ENCODE data around the gene INPP4B.

DNA sequence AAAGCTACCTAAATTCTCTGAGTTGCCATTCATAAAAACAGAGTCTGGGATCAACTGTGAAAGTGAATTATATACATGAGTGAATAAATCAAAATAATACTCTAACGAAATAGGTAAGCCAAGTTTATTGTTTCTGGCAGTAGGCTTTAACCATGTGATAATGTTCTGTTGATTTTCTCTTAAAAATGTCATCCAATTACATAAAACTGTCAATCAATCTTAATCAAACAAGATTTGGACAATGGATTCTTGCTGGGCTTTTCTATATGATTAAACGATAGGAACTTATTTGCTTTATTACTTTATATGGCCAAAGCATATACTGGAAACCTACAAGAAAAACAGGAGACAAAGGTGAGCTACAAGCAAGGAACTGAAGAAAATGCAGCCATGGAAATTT lies 148.8 kb downstream of the INPP4B start:
- TF ChIP-seq, protein P1, sequence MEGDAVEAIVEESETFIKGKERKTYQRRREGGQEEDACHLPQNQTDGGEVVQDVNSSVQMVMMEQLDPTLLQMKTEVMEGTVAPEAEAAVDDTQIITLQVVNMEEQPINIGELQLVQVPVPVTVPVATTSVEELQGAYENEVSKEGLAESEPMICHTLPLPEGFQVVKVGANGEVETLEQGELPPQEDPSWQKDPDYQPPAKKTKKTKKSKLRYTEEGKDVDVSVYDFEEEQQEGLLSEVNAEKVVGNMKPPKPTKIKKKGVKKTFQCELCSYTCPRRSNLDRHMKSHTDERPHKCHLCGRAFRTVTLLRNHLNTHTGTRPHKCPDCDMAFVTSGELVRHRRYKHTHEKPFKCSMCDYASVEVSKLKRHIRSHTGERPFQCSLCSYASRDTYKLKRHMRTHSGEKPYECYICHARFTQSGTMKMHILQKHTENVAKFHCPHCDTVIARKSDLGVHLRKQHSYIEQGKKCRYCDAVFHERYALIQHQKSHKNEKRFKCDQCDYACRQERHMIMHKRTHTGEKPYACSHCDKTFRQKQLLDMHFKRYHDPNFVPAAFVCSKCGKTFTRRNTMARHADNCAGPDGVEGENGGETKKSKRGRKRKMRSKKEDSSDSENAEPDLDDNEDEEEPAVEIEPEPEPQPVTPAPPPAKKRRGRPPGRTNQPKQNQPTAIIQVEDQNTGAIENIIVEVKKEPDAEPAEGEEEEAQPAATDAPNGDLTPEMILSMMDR (conservative IDR thresholded peaks at IDR 0.05 in 1 of 2, IDR thresholded peaks at IDR 0.05 in 1 of 2; ENCODE audit: low read depth in 1 of 2, low read length in 2 of 2): no peak
- no peak for TF ChIP-seq EZH2 (IDR thresholded peaks at IDR 0.05; ENCODE audit: low read length, missing control alignments)

All from fibroblast of lung (primary cell).